Endothelial cell of umbilical vein (primary cell): ENCODE data around the gene KIR2DL1. TPM values are rescaled to one million over a fixed set of nuclear protein-coding genes. Genes with fewer than 3 reads are reported as not detected.

Experiments
- BruUV-seq: library from RNA; stranded (reverse); fragments of 400-500 nt; replicated peaks from 2 replicates; lab custom pipeline; 2021; lab: Mats Ljungman, UMichigan
- CTCF ChIA-PET: fragments of 300-600, 350-600 bp; sonication (Branson Sonifier 250); formaldehyde crosslinking; loops from one replicate; lab custom pipeline; 2021; ENCODE audit warnings: antibody characterized with exemption, inconsistent platforms; lab: Charles Lee
- POLR2A ChIA-PET: fragments of 300-600, 350-600 bp; sonication (Branson Sonifier 250); formaldehyde crosslinking; loops from one replicate; lab custom pipeline; 2021; ENCODE audit warnings: antibody characterized with exemption, inconsistent platforms; lab: Charles Lee
- DNase-seq: peaks from one replicate; pipeline ENCODE4 v3.0.0-alpha.2; 2011; ENCODE audit warnings: low read depth, low spot score
- FAIRE-seq: peaks from 2 replicates; lab custom pipeline; 2011; peaks lifted over from hg19 to GRCh38; lab: Jason Lieb, UNC
- H2AFZ ChIP-seq: 2 replicates; pipeline ENCODE4 v1.6.0; 2012; ENCODE audit warnings: low read depth, low read length, control low read depth, inconsistent platforms
- H3K27ac ChIP-seq: 2 replicates; pipeline ENCODE4 v1.5.1; 2011; ENCODE audit warnings: low read depth, mild to moderate bottlenecking, control low read depth, low read length, moderate library complexity; ENCODE audit not compliant: insufficient read depth
- H3K27me3 ChIP-seq, 2 experiments: 2 replicates each; pipeline versions ENCODE4 v1.6.0 to v1.6.1; 2011; ENCODE audit warnings: low read length in 2 of 2, mixed read lengths in 1 of 2; ENCODE audit not compliant: control insufficient read depth in 2 of 2, insufficient read depth in 2 of 2
- H3K36me3 ChIP-seq, 2 experiments: 2 replicates in 1 of 2; 3 replicates in 1 of 2; pipeline ENCODE4 v1.5.1; 2011; ENCODE audit warnings: low read length in 2 of 2, mild to moderate bottlenecking in 1 of 2, moderate library complexity in 1 of 2; ENCODE audit not compliant: control insufficient read depth in 2 of 2, insufficient read depth in 2 of 2; ENCODE audit errors: extremely low read depth in 1 of 2
- H3K4me1 ChIP-seq: 3 replicates; pipeline ENCODE4 v1.5.1; 2011; ENCODE audit warnings: mild to moderate bottlenecking, low read length; ENCODE audit not compliant: control insufficient read depth, insufficient read depth; ENCODE audit errors: extremely low read depth
- H3K4me2 ChIP-seq: 2 replicates; pipeline ENCODE4 v1.6.1; 2011; ENCODE audit warnings: low read length, control low read depth, mixed read lengths; ENCODE audit not compliant: insufficient read depth
- H3K4me3 ChIP-seq, 3 experiments: fragments of 200-600 bp in 1 of 3; sonication (generic), shearing (Covaris generic) in 1 of 3; replicated peaks in 1 of 3; 2 replicates each; pipeline ENCODE4 v1.5.1; 2011 to 2016; ENCODE audit warnings: control low read depth in 3 of 3, low read length in 3 of 3, mild to moderate bottlenecking in 2 of 3, inconsistent platforms in 1 of 3, low read depth in 1 of 3, moderate library complexity in 1 of 3; ENCODE audit not compliant: insufficient read depth in 1 of 3
- H3K79me2 ChIP-seq: 2 replicates; pipeline ENCODE4 v1.6.0; 2012; ENCODE audit warnings: low read length, inconsistent platforms; ENCODE audit not compliant: control insufficient read depth, insufficient read depth
- H3K9ac ChIP-seq: replicated peaks from 2 replicates; pipeline ENCODE3; 2011; ENCODE audit warnings: low read length, control low read depth; ENCODE audit not compliant: insufficient read depth; ENCODE audit errors: extremely low read depth
- H3K9me1 ChIP-seq: replicated peaks from 3 replicates; pipeline ENCODE4 v1.6.0; 2011; ENCODE audit warnings: mild to moderate bottlenecking, low read length; ENCODE audit not compliant: control insufficient read depth, insufficient read depth; ENCODE audit errors: extremely low read depth
- H3K9me3 ChIP-seq: replicated peaks from 2 replicates; pipeline ENCODE4 v1.5.1; 2012; ENCODE audit warnings: low read length, inconsistent platforms; ENCODE audit not compliant: control insufficient read depth, insufficient read depth
- H4K20me1 ChIP-seq: replicated peaks from 2 replicates; pipeline ENCODE3; 2011; ENCODE audit warnings: mild to moderate bottlenecking, low read length; ENCODE audit not compliant: control insufficient read depth, insufficient read depth; ENCODE audit errors: extremely low read depth
- EZH2 ChIP-seq: IDR thresholded peaks from 2 replicates; pipeline ENCODE4 v1.6.1; 2012; ENCODE audit warnings: borderline replicate concordance, low read depth, mild to moderate bottlenecking, moderate library complexity, low read length, inconsistent platforms; ENCODE audit not compliant: severe bottlenecking
- FOS ChIP-seq: IDR thresholded peaks from 2 replicates; pipeline ENCODE4 v1.6.1; 2011; ENCODE audit warnings: mild to moderate bottlenecking, low read length, moderate library complexity, borderline replicate concordance; ENCODE audit not compliant: insufficient read depth
- GATA2 ChIP-seq: IDR thresholded peaks from 2 replicates; pipeline ENCODE4 v1.7.0; 2011; ENCODE audit warnings: low read depth, mild to moderate bottlenecking, moderate library complexity, mixed read lengths, low read length; ENCODE audit not compliant: insufficient read length, insufficient read depth
- JUN ChIP-seq: IDR thresholded peaks from 2 replicates; pipeline ENCODE4 v1.6.1; 2011; ENCODE audit warnings: borderline replicate concordance, low read depth; ENCODE audit not compliant: insufficient read length, insufficient read depth
- MYC ChIP-seq: IDR thresholded peaks from one replicate; pipeline ENCODE4 v1.6.1; 2011; ENCODE audit warnings: mild to moderate bottlenecking, low read depth, low read length
- POLR2A ChIP-seq: IDR thresholded peaks from 2 replicates; pipeline ENCODE4 v1.6.1; 2012; ENCODE audit warnings: low read depth, mild to moderate bottlenecking, control low read depth, low read length
- POLR2AphosphoS5 ChIP-seq: IDR thresholded peaks from 2 replicates; pipeline ENCODE4 v1.6.1; 2012; ENCODE audit warnings: low read depth, mild to moderate bottlenecking, control low read depth, low read length, moderate library complexity; ENCODE audit not compliant: insufficient read depth
- dilution Hi-C: fragments of 300-500 bp; cut with MboI; formaldehyde crosslinking; loops from one replicate; pipeline ENCODE4 v1.15.0; 2019; ENCODE audit warnings: low sequenced_read_pairs; ENCODE audit not compliant: extremely low pct_ligation_motif_present
- intact Hi-C: fragments of 100-400 bp; cut with micrococcal nuclease; formaldehyde crosslinking; loops from one replicate; pipeline ENCODE4 v1.10.0; 2022
- polyA plus RNA-seq, 4 experiments: library from polyadenylated mRNA; depleted of rRNA in 3 of 4; stranded (reverse) in 3 of 4; unstranded in 1 of 4; fragments of >200 nt; gene quantifications; 2 replicates each; pipeline versions ENCODE4 v1.2.1 to v1.2.3, GENCODE V29; 2011 to 2012; ENCODE audit warnings: missing spikeins in 1 of 4
- total RNA-seq: library from RNA; stranded (reverse); gene quantifications from 2 replicates; pipeline ENCODE4 v1.2.3, GENCODE V29; 2021
- TF ChIP-seq, protein P1 (sequence below), 2 donors: IDR thresholded peaks; 1 replicate in 1 of 2; 2 replicates in 1 of 2; pipeline ENCODE4 v1.5.1; 2011; ENCODE audit warnings: low read length in 2 of 2, mild to moderate bottlenecking in 2 of 2, moderate library complexity in 2 of 2, control low read depth in 1 of 2, inconsistent platforms in 1 of 2, low read depth in 1 of 2; ENCODE audit not compliant: insufficient read depth in 1 of 2; ENCODE audit errors: extremely low read depth in 1 of 2
- TF ChIP-seq, protein P2 (sequence below): IDR thresholded peaks from 2 replicates; pipeline ENCODE4 v1.6.1; 2011; ENCODE audit not compliant: insufficient read depth, insufficient read length

KIR2DL1 gene
- total and polyA plus RNA-seq, 2 donors (not counting 3 experiments of a cell fraction or from before 2014, with no cell fraction given) = not detected

DNA sequence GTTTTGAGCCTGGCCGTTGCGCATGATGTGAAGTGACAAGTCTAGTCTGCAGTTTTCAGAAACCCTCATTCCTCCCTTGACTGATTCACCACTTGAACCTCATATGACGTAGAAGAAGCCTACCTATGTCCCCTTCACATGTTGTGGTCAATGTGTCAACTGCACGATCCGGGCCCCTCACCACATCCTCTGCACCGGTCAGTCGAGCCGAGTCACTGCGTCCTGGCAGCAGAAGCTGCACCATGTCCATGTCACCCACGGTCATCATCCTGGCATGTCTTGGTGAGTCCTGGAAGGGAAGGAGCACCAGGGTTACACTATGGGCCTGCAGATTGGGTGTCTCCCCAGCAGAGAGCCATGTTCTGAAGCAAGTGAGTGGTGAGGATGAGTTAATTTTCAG lies 33.8 kb downstream of the KIR2DL1 start, which contains the start of gene KIR2DL4:
KIR2DL4 (plus strand) TSS at position 201 of the 400 bp plus-strand sequence; CDS start at position 243, 42 bp downstream.
- Histone ChIP-seq H3K4me1 (no peaks in the 10 kb centered on the region), H4K20me1 (no peaks in the 10 kb centered on the region), H3K4me3 (no peak within 1 kb of the TSS), H3K9me3 (peaks cover 3% of the 10 kb centered on the region), H3K9me1 (no peaks in the 10 kb centered on the region), H3K4me2 (no peak within 1 kb of the TSS), H3K27me3 (no peaks in the 10 kb centered on the region), H3K9ac (no peak within 1 kb of the TSS), H2AFZ (no peak within 1 kb of the TSS), H3K79me2 (no peaks in the 10 kb centered on the region), H3K36me3 (no peaks in the 10 kb centered on the region), H3K27ac (no peak within 1 kb of the TSS)
- ChIA-PET POLR2A (no interaction called here), CTCF (no interaction called here)
- BruUV-seq = no TSS peak
- no peak for DNase-seq
- no peak for TF ChIP-seq MYC
- TF ChIP-seq POLR2AphosphoS5 = no peak
- TF ChIP-seq, protein P1, sequence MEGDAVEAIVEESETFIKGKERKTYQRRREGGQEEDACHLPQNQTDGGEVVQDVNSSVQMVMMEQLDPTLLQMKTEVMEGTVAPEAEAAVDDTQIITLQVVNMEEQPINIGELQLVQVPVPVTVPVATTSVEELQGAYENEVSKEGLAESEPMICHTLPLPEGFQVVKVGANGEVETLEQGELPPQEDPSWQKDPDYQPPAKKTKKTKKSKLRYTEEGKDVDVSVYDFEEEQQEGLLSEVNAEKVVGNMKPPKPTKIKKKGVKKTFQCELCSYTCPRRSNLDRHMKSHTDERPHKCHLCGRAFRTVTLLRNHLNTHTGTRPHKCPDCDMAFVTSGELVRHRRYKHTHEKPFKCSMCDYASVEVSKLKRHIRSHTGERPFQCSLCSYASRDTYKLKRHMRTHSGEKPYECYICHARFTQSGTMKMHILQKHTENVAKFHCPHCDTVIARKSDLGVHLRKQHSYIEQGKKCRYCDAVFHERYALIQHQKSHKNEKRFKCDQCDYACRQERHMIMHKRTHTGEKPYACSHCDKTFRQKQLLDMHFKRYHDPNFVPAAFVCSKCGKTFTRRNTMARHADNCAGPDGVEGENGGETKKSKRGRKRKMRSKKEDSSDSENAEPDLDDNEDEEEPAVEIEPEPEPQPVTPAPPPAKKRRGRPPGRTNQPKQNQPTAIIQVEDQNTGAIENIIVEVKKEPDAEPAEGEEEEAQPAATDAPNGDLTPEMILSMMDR (IDR thresholded peaks at IDR 0.05; ENCODE audit: extremely low read depth in 1 of 2, insufficient read depth in 1 of 2, low read depth in 1 of 2, low read length in 2 of 2) = no peak
- TF ChIP-seq POLR2A = no peak
- no peak for TF ChIP-seq EZH2
- no peak for TF ChIP-seq JUN
- TF ChIP-seq, protein P2, sequence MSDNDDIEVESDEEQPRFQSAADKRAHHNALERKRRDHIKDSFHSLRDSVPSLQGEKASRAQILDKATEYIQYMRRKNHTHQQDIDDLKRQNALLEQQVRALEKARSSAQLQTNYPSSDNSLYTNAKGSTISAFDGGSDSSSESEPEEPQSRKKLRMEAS = no peak
- TF ChIP-seq GATA2 = no peak
- TF ChIP-seq FOS = no peak
- intact Hi-C loops = no loop called here
- FAIRE-seq = no peak
- dilution Hi-C loops = no loop called here
